ENCODE measurements around the gene NDUFC1.

Gene NDUFC1

GRCh38 chr4:139243448-139244365 lies 58.6 kb downstream of the NDUFC1 start:
- no peaks in the 10 kb centered on the region for H3K27me3 ChIP-seq (ENCODE audit: insufficient read depth, low read depth, severe bottlenecking)
- no peak overlapping the region for H3K27ac ChIP-seq
- no peak for DNase-seq
- no peaks in the 10 kb centered on the region for H3K36me3 ChIP-seq
- H3K4me3 ChIP-seq (ENCODE audit: low read depth, low read length) = no peak overlapping the region
- no peaks in the 10 kb centered on the region for H3K9me3 ChIP-seq (ENCODE audit: severe bottlenecking)
- TF ChIP-seq CTCF (IDR thresholded peaks at IDR 0.05; ENCODE audit: low read depth, low read length) = no peak

GRCh38 chr4:139242511-139243051 lies 59.7 kb downstream of the NDUFC1 start:
- no peak overlapping the region for H3K27ac ChIP-seq
- TF ChIP-seq CTCF (IDR thresholded peaks at IDR 0.05; ENCODE audit: low read depth, low read length) = no peak
- DNase-seq = no peak

GRCh38 chr4:139241784-139242151 lies 60.5 kb downstream of the NDUFC1 start:
- Histone ChIP-seq H3K9me3 (ENCODE audit: severe bottlenecking) (no peaks in the 10 kb centered on the region), H3K27ac (no peak overlapping the region)

More at GRCh38 chr4:139242511-139243051, 59.7 kb downstream of the NDUFC1 start:
- H3K9me3 ChIP-seq (ENCODE audit: severe bottlenecking) = no peaks in the 10 kb centered on the region
- no peaks in the 10 kb centered on the region for H3K27me3 ChIP-seq (ENCODE audit: insufficient read depth, low read depth, severe bottlenecking)
- no peaks in the 10 kb centered on the region for H3K36me3 ChIP-seq
- no peak overlapping the region for H3K4me3 ChIP-seq (ENCODE audit: low read depth, low read length)

GRCh38 chr4:139241086-139241783 lies 61.0 kb downstream of the NDUFC1 start:
- TF ChIP-seq CTCF (IDR thresholded peaks at IDR 0.05; ENCODE audit: low read depth, low read length) = no peak
- no peak for DNase-seq
- no peaks in the 10 kb centered on the region for H3K27me3 ChIP-seq (ENCODE audit: insufficient read depth, low read depth, severe bottlenecking)
- H3K9me3 ChIP-seq (ENCODE audit: severe bottlenecking) = no peaks in the 10 kb centered on the region
- no peak overlapping the region for H3K4me3 ChIP-seq (ENCODE audit: low read depth, low read length)
- H3K27ac ChIP-seq = no peak overlapping the region
- H3K36me3 ChIP-seq = no peaks in the 10 kb centered on the region

More at GRCh38 chr4:139241784-139242151, 60.5 kb downstream of the NDUFC1 start:
- no peak for TF ChIP-seq CTCF (IDR thresholded peaks at IDR 0.05; ENCODE audit: low read depth, low read length)
- H3K27me3 ChIP-seq (ENCODE audit: insufficient read depth, low read depth, severe bottlenecking) = no peaks in the 10 kb centered on the region
- no peaks in the 10 kb centered on the region for H3K36me3 ChIP-seq
- no peak overlapping the region for H3K4me3 ChIP-seq (ENCODE audit: low read depth, low read length)
- no peak for DNase-seq

Measured in WERI-Rb-1 (cell line).